ENCODE data around the gene RTN4IP1. TPM values are rescaled to one million over a fixed set of nuclear protein-coding genes. Genes with fewer than 3 reads are reported as not detected.
A peak's percentile ranks its signal among the peaks of the same experiment; 100 is the strongest.

Gene RTN4IP1
- total RNA-seq, 6 donors from 2014 or later: 1.6 to 5.9 (median 4.3) TPM

- Histone ChIP-seq H3K4me1 (peaks cover 12 to 24% (median 20%) of the 10 kb centered on the region in 4 donors), H3K27me3 (no peaks in the 10 kb centered on the region), H3K27ac (peak overlapping the region; percentile 14 to 70 (median 50)), H3K36me3 (peaks cover 4 to 14% (median 6%) of the 10 kb centered on the region in 4 donors), H3K4me3 (no peak overlapping the region), H3K9me3 (no peaks in the 10 kb centered on the region)
- TF ChIP-seq EP300 (IDR thresholded peaks at IDR 0.05) (no peak), CTCF (IDR thresholded peaks at IDR 0.05) (no peak), POLR2AphosphoS5 (IDR thresholded peaks at IDR 0.05) (no peak), POLR2A (IDR thresholded peaks at IDR 0.05) (no peak)
- 35 to 60% methylated on average over 6 of the region's 6 CpGs for WGBS, 2 donors
- ATAC-seq (ENCODE audit: low FRiP score in 2 of 2) (no peak), DNase-seq (no peak)
Observed at GRCh38 chr6:106547601-106548453, 81.5 kb downstream of the RTN4IP1 start.

- Histone ChIP-seq H3K27me3 (no peaks in the 10 kb centered on the region), H3K9me3 (no peaks in the 10 kb centered on the region), H3K4me3 (no peak overlapping the region), H3K27ac (peak overlapping the region; percentile 55 to 70 (median 62)), H3K4me1 (peaks cover 12 to 24% (median 20%) of the 10 kb centered on the region in 4 donors), H3K36me3 (peaks cover 4 to 14% (median 6%) of the 10 kb centered on the region in 4 donors)
- 13 to 21% methylated on average over 5 of the region's 5 CpGs for WGBS, 2 donors
- TF ChIP-seq EP300 (IDR thresholded peaks at IDR 0.05) (no peak), POLR2A (IDR thresholded peaks at IDR 0.05) (no peak), CTCF (IDR thresholded peaks at IDR 0.05) (no peak), POLR2AphosphoS5 (IDR thresholded peaks at IDR 0.05) (no peak)
- ATAC-seq (ENCODE audit: low FRiP score in 2 of 2): peak; percentile 75 to 78
- no peak for DNase-seq
Observed at GRCh38 chr6:106546691-106547414, 82.4 kb downstream of the RTN4IP1 start.

- H3K36me3 ChIP-seq: peaks cover 4 to 14% (median 6%) of the 10 kb centered on the region in 4 donors
Observed at GRCh38 chr6:106546261-106546690, 83.0 kb downstream of the RTN4IP1 start.

GRCh38 chr6:106540907-106541306 is 88.4 kb downstream of the RTN4IP1 start:
- H3K9me3 ChIP-seq: no peaks in the 10 kb centered on the region
- H3K4me1 ChIP-seq: peaks cover 2 to 17% (median 3%) of the 10 kb centered on the region in 4 donors
- no peak for TF ChIP-seq EP300 (IDR thresholded peaks at IDR 0.05)
- TF ChIP-seq POLR2A (IDR thresholded peaks at IDR 0.05): no peak
- TF ChIP-seq POLR2AphosphoS5 (IDR thresholded peaks at IDR 0.05): no peak
- no peak for TF ChIP-seq CTCF (IDR thresholded peaks at IDR 0.05)
- WGBS, 2 donors: 65 to 70% methylated on average over 6 of the region's 6 CpGs
- DNase-seq (no peak), ATAC-seq (ENCODE audit: low FRiP score in 2 of 2) (no peak)
- no peak overlapping the region for H3K4me3 ChIP-seq
- no peaks in the 10 kb centered on the region for H3K27me3 ChIP-seq
- no peak overlapping the region for H3K27ac ChIP-seq
- peaks cover 4 to 14% (median 6%) of the 10 kb centered on the region in 4 donors for H3K36me3 ChIP-seq

More at GRCh38 chr6:106546261-106546690, 83.0 kb downstream of the RTN4IP1 start:
- Histone ChIP-seq H3K9me3 (no peaks in the 10 kb centered on the region), H3K27me3 (no peaks in the 10 kb centered on the region), H3K4me1 (peaks cover 12 to 24% (median 20%) of the 10 kb centered on the region in 4 donors), H3K4me3 (no peak overlapping the region), H3K27ac (peak overlapping the region; percentile 55 to 70 (median 62))
- WGBS, 2 donors: 4 to 9% methylated on average over 2 of the region's 2 CpGs
- TF ChIP-seq CTCF (IDR thresholded peaks at IDR 0.05) (no peak), POLR2AphosphoS5 (IDR thresholded peaks at IDR 0.05) (no peak), POLR2A (IDR thresholded peaks at IDR 0.05) (no peak), EP300 (IDR thresholded peaks at IDR 0.05) (no peak)
- ATAC-seq (ENCODE audit: low FRiP score in 2 of 2) (peak in 1 of 2 donors; percentile 76), DNase-seq (no peak)

Data from upper lobe of left lung (tissue), 6 donors.